H1 (cell line): ENCODE measurements around the gene SOX12. TPM values are rescaled to one million over a fixed set of nuclear protein-coding genes. Genes with fewer than 3 reads are reported as not detected.

Source experiments
- EGR1 ChIP-seq: IDR thresholded peaks from 2 replicates; pipeline ENCODE4 v1.6.1; 2011; ENCODE audit warnings: low read depth, low read length, borderline replicate concordance
- POLR2AphosphoS5 ChIP-seq: IDR thresholded peaks from 2 replicates; pipeline ENCODE4 v1.6.1; 2011; ENCODE audit warnings: low read depth, low read length
- RAD21 ChIP-seq, 2 experiments: IDR thresholded peaks in 1 of 2; conservative IDR thresholded peaks in 1 of 2; 2 replicates each; pipeline ENCODE4 v1.6.1; 2011; ENCODE audit warnings: low read depth in 2 of 2, low read length in 2 of 2, improper control_type of control experiment in 1 of 2, inconsistent platforms in 1 of 2, mild to moderate bottlenecking in 1 of 2, moderate library complexity in 1 of 2
- SP2 ChIP-seq: IDR thresholded peaks from 2 replicates; pipeline ENCODE4 v1.6.1; 2012; ENCODE audit warnings: mild to moderate bottlenecking, low read length, inconsistent platforms
- SRF ChIP-seq: IDR thresholded peaks from 2 replicates; pipeline ENCODE4 v1.6.1; 2011; ENCODE audit warnings: mild to moderate bottlenecking, low read depth, low read length, moderate library complexity
- polyA plus RNA-seq, 7 experiments: library from polyadenylated mRNA; depleted of rRNA in 3 of 7; stranded (reverse) in 5 of 7; unstranded in 2 of 7; fragments of >200 nt in 5 of 7; fragments of 200-250 nt in 2 of 7; gene quantifications; 1 replicate in 5 of 7; 2 replicates in 1 of 7; 4 replicates in 1 of 7; pipeline versions ENCODE4 v1.2.1 to v1.2.3, GENCODE V29; 2011 to 2013; ENCODE audit warnings: missing spikeins in 2 of 7, mixed read lengths in 2 of 7
- total RNA-seq: library from RNA; stranded (reverse); fragmentation: NEBNext Ultra II Directional; extraction: Animal tissue kit (Norgen Biotek cat#: 25700); gene quantifications from 2 replicates; pipeline ENCODE4 v1.2.1, GENCODE V29; 2021
- TF ChIP-seq, protein P1 (sequence below): IDR thresholded peaks from 2 replicates; pipeline ENCODE4 v1.6.1; 2011; ENCODE audit warnings: low read depth, mild to moderate bottlenecking, low read length; ENCODE audit not compliant: insufficient read depth

SOX12 gene
- total and polyA plus RNA-seq, 2 of the 8 experiments (the other 6 are each of a cell fraction or from before 2014, with no cell fraction given), result 6.4 to 63.0 TPM

DNA sequence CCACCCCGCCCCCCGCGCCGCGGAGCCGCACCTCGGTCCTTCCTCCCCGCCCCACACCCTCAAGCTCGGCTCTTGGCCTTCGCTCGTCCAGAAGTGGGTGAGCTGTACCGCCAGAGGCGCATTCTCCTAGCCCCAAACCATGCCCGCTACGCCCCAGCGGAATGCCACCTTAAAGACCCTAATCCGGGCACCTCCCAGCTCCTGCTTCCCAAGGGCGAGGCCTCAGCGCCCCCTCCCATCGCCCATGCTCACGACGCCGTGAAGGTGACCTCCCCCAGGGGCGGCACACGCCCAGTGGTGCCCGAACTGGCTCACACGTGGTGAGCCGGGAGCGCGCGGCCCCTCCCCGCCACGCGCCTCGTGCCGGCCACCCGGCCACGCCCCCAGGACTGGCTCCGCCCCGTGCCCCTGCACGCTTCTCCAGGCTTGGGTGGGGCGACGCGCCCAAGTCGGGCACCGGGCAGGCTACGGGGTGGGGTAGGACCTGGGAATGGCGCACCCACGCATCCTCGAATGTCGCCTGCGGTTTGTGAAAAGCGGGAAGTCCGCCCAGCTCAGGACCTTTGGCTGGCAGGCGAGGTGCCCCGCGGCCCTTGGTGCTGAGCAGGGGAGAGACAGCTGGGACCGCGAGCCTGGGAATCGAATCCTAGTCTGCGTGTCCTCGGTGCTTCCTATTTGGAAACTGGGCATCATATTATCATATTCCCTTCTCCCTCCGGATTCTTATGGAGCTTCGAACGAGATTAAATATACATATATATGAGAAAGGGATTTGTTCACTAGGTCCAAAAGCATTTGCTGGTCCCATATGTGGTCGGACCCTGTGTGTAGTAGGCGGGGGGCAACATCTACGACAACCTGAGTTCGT, 941 bp upstream of the SOX12 start (continued):
- no peak for TF ChIP-seq SRF
- no peak for TF ChIP-seq SP2
- TF ChIP-seq, protein P1, sequence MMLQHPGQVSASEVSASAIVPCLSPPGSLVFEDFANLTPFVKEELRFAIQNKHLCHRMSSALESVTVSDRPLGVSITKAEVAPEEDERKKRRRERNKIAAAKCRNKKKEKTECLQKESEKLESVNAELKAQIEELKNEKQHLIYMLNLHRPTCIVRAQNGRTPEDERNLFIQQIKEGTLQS, result no peak
- TF ChIP-seq RAD21 (IDR thresholded peaks at IDR 0.05 in 1 of 2, conservative IDR thresholded peaks at IDR 0.05 in 1 of 2; ENCODE audit: low read depth in 2 of 2, low read length in 2 of 2), result peak; percentile 20 to 42
- no peak for TF ChIP-seq EGR1
- 0 out of 2 replicates have a peak, but pooled peaks have one; percentile 63 for TF ChIP-seq POLR2AphosphoS5
